ENCODE data around the gene COA1. TPM values are rescaled to one million over a fixed set of nuclear protein-coding genes. Genes with fewer than 3 reads are reported as not detected.

The COA1 gene
- total RNA-seq, 1 donor from 2014 or later, result 85.1 TPM

GRCh38 chr7:43727003-43727402 is 2.3 kb downstream of the COA1 start:
- no peak for DNase-seq (ENCODE audit: low spot score, unreplicated experiment)
- Mint-ChIP-seq H3K36me3 (ENCODE audit: insufficient read depth) (peaks cover 1% of the 10 kb centered on the region), H3K27ac (no peak overlapping the region), H3K4me1 (ENCODE audit: low read depth) (peaks cover 29% of the 10 kb centered on the region), H3K27me3 (no peaks in the 10 kb centered on the region), H3K9me3 (ENCODE audit: low read depth) (no peaks in the 10 kb centered on the region), H3K4me3 (ENCODE audit: low read depth) (peak overlapping the region; percentile 42)
- TF ChIP-seq CTCF (IDR thresholded peaks at IDR 0.05; ENCODE audit: unreplicated experiment), result no peak

- H3K4me3 Mint-ChIP-seq (ENCODE audit: low read depth), result no peak overlapping the region
- H3K27me3 Mint-ChIP-seq, result no peaks in the 10 kb centered on the region
- no peak for TF ChIP-seq CTCF (IDR thresholded peaks at IDR 0.05; ENCODE audit: unreplicated experiment)
Observed at GRCh38 chr7:43726466-43726865, 2.9 kb downstream of the COA1 start.

GRCh38 chr7:43725251-43725650 is 4.1 kb downstream of the COA1 start:
- Mint-ChIP-seq H3K4me3 (ENCODE audit: low read depth) (no peak overlapping the region), H3K4me1 (ENCODE audit: low read depth) (peaks cover 27% of the 10 kb centered on the region), H3K36me3 (ENCODE audit: insufficient read depth) (peaks cover 1% of the 10 kb centered on the region), H3K27me3 (no peaks in the 10 kb centered on the region), H3K27ac (no peak overlapping the region), H3K9me3 (ENCODE audit: low read depth) (no peaks in the 10 kb centered on the region)
- no peak for TF ChIP-seq CTCF (IDR thresholded peaks at IDR 0.05; ENCODE audit: unreplicated experiment)
- DNase-seq (ENCODE audit: low spot score, unreplicated experiment), result no peak

More at GRCh38 chr7:43726466-43726865, 2.9 kb downstream of the COA1 start:
- H3K27ac Mint-ChIP-seq, result peak overlapping the region; percentile 41
- H3K4me1 Mint-ChIP-seq (ENCODE audit: low read depth), result peaks cover 29% of the 10 kb centered on the region
- no peaks in the 10 kb centered on the region for H3K9me3 Mint-ChIP-seq (ENCODE audit: low read depth)
- peaks cover 1% of the 10 kb centered on the region for H3K36me3 Mint-ChIP-seq (ENCODE audit: insufficient read depth)
- no peak for DNase-seq (ENCODE audit: low spot score, unreplicated experiment)

GRCh38 chr7:43723007-43723341 is 6.3 kb downstream of the COA1 start:
- TF ChIP-seq CTCF (IDR thresholded peaks at IDR 0.05; ENCODE audit: unreplicated experiment), result no peak
- Mint-ChIP-seq H3K27ac (no peak overlapping the region), H3K9me3 (ENCODE audit: low read depth) (no peaks in the 10 kb centered on the region), H3K36me3 (ENCODE audit: insufficient read depth) (peaks cover 4% of the 10 kb centered on the region), H3K4me3 (ENCODE audit: low read depth) (no peak overlapping the region), H3K27me3 (no peaks in the 10 kb centered on the region), H3K4me1 (ENCODE audit: low read depth) (peaks cover 21% of the 10 kb centered on the region)
- no peak for DNase-seq (ENCODE audit: low spot score, unreplicated experiment)

GRCh38 chr7:43721193-43721806 is 8.0 kb downstream of the COA1 start:
- Mint-ChIP-seq H3K4me1 (ENCODE audit: low read depth) (peaks cover 7% of the 10 kb centered on the region), H3K27me3 (no peaks in the 10 kb centered on the region), H3K27ac (no peak overlapping the region), H3K9me3 (ENCODE audit: low read depth) (peaks cover under 1% of the 10 kb centered on the region), H3K36me3 (ENCODE audit: insufficient read depth) (peaks cover 6% of the 10 kb centered on the region), H3K4me3 (ENCODE audit: low read depth) (no peak overlapping the region)
- DNase-seq (ENCODE audit: low spot score, unreplicated experiment), result no peak
- TF ChIP-seq CTCF (IDR thresholded peaks at IDR 0.05; ENCODE audit: unreplicated experiment), result peak; percentile 75

Data from progenitor cell of endocrine pancreas (in vitro differentiated cells).